ENCODE data around the gene HASPIN.

The HASPIN gene

DNA sequence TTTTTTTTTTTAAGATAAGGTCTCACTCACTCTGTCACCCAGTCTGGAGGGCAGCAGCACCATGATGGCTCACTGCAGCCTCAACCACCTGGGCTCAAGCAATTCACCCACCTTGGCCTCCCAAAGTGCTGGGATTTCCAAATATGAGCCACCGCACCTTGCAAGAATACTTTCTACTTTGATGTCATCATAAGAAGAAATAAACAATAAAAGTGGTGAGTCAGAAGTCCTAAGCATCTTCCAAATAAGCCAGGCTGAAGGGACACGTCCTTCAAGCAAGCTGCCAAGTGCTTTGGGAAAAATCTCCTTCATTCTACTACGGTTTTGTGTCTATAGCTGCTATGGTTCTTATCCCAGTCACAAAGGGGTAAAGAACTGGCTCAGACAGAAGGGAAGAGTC is 20.3 kb downstream of the HASPIN start:
- H3K9me3 ChIP-seq (ENCODE audit: insufficient read depth, low read depth, low read length) = no peaks in the 10 kb centered on the region
- H3K27me3 ChIP-seq (ENCODE audit: insufficient read depth, low read length) = no peaks in the 10 kb centered on the region
- no peaks in the 10 kb centered on the region for H3K36me3 ChIP-seq (ENCODE audit: insufficient read depth, low read depth, low read length)
- H3K4me1 ChIP-seq (ENCODE audit: insufficient read depth, low read length) = no peaks in the 10 kb centered on the region; the same call in 1 of the 2 replicates
- H3K27ac ChIP-seq (ENCODE audit: low read length) = no peak overlapping the region
- H3K9ac ChIP-seq (ENCODE audit: low read depth, low read length) = no peak overlapping the region
- no peak overlapping the region for H3K4me3 ChIP-seq (ENCODE audit: low read length)

DNA sequence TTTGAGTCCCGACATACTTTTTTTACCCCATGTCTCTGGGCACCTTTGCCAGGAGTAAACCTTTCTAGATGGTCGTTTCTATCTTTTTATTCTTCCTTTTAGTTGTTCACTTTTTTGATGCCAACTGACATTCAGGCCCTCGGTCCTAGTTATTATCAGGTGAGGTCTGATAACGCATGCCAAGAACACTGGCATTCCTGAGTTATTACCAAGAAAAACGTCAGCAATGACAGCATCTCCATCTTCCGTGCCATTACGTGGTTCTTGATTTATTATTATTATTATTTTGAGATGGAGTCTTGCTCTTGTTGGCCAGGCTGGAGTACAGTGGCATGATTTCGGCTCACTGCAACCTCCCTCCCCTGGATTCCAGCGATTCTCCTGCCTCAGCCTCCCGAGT is 21.4 kb downstream of the HASPIN start:
- H3K27ac ChIP-seq (ENCODE audit: low read length) = no peak overlapping the region
- no peaks in the 10 kb centered on the region for H3K9me3 ChIP-seq (ENCODE audit: insufficient read depth, low read depth, low read length)
- H3K9ac ChIP-seq (ENCODE audit: low read depth, low read length) = no peak overlapping the region
- no peak overlapping the region for H3K4me3 ChIP-seq (ENCODE audit: low read length)
- no peaks in the 10 kb centered on the region for H3K27me3 ChIP-seq (ENCODE audit: insufficient read depth, low read length)
- no peaks in the 10 kb centered on the region for H3K36me3 ChIP-seq (ENCODE audit: insufficient read depth, low read depth, low read length)
- no peaks in the 10 kb centered on the region for H3K4me1 ChIP-seq (ENCODE audit: insufficient read depth, low read length)

DNA sequence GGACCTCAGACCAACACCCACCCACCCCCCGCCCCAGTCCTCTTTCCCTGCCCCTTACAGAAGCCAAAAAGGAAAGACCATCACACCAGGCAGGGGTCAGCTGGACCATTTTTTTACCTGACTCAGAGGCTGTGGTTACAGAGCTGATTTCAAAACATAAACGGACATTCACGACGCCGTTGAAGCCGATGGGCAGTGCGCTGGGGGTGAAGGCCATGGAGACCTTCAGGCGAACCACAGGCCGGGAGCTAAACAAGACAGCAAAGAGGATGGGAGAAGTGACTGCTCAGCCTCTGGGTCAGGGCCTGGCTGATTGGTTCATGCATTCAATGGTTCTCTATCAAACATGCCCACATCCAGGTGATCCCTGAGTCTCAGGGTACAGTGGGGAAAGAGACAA is 24.1 kb downstream of the HASPIN start:
- H3K4me3 ChIP-seq (ENCODE audit: low read length) = no peak overlapping the region

DNA sequence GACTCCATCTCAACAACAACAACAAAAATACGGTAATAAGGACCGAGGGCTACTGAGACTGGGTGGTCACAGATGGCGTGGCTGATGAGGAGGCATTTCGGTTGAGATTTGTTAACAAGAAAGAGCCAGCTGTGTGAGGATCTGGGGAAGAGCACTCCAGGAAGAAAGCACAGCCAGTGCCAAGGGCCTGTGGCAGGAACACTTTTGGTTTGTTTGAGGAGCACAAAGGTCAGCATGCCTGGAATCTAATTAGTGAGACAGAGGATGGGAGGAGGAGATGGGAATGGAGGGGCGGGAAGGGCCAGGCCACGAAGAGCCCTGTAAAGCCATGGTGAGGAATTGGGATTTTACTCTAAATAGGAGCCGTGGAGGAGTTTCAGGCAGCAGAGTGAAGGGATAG is 24.9 kb downstream of the HASPIN start:
- H3K4me3 ChIP-seq (ENCODE audit: low read length) = no peak overlapping the region
- H3K36me3 ChIP-seq (ENCODE audit: insufficient read depth, low read depth, low read length) = no peaks in the 10 kb centered on the region
- no peaks in the 10 kb centered on the region for H3K4me1 ChIP-seq (ENCODE audit: insufficient read depth, low read length)
- no peak overlapping the region for H3K9ac ChIP-seq (ENCODE audit: low read depth, low read length)
- H3K9me3 ChIP-seq (ENCODE audit: insufficient read depth, low read depth, low read length) = no peaks in the 10 kb centered on the region
- H3K27me3 ChIP-seq (ENCODE audit: insufficient read depth, low read length) = no peaks in the 10 kb centered on the region
- no peak overlapping the region for H3K27ac ChIP-seq (ENCODE audit: low read length)

More for the DNA sequence above, 24.1 kb downstream of the HASPIN start:
- H3K4me1 ChIP-seq (ENCODE audit: insufficient read depth, low read length) = no peaks in the 10 kb centered on the region
- H3K9me3 ChIP-seq (ENCODE audit: insufficient read depth, low read depth, low read length) = no peaks in the 10 kb centered on the region
- no peak overlapping the region for H3K27ac ChIP-seq (ENCODE audit: low read length)
- H3K27me3 ChIP-seq (ENCODE audit: insufficient read depth, low read length) = no peaks in the 10 kb centered on the region
- H3K9ac ChIP-seq (ENCODE audit: low read depth, low read length) = no peak overlapping the region
- H3K36me3 ChIP-seq (ENCODE audit: insufficient read depth, low read depth, low read length) = no peaks in the 10 kb centered on the region

DNA sequence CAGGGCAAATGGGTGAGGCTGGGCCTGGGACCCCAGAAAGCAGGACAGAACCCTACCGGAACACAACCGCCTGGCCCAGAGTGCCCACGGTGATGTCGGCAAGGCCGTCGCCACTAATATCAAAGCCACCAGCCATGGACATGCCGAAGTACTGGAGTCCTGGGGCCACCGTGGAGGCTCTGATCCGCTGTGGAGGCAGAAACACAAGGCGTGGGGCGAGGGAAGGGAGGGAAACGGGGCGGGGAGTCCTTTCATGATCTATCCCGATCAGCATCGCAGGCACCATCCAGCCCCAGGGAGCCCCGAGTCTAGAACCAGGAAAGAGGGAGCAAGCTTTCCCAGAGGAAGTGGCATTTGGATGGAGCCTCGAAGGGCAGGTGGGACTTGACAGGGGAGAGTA is 26.6 kb downstream of the HASPIN start:
- H3K27me3 ChIP-seq (ENCODE audit: insufficient read depth, low read length) = no peaks in the 10 kb centered on the region
- H3K9ac ChIP-seq (ENCODE audit: low read depth, low read length) = no peak overlapping the region
- H3K4me1 ChIP-seq (ENCODE audit: insufficient read depth, low read length) = no peaks in the 10 kb centered on the region
- no peak overlapping the region for H3K27ac ChIP-seq (ENCODE audit: low read length)
- H3K36me3 ChIP-seq (ENCODE audit: insufficient read depth, low read depth, low read length) = no peaks in the 10 kb centered on the region
- no peaks in the 10 kb centered on the region for H3K9me3 ChIP-seq (ENCODE audit: insufficient read depth, low read depth, low read length)
- H3K4me3 ChIP-seq (ENCODE audit: low read length) = no peak overlapping the region

DNA sequence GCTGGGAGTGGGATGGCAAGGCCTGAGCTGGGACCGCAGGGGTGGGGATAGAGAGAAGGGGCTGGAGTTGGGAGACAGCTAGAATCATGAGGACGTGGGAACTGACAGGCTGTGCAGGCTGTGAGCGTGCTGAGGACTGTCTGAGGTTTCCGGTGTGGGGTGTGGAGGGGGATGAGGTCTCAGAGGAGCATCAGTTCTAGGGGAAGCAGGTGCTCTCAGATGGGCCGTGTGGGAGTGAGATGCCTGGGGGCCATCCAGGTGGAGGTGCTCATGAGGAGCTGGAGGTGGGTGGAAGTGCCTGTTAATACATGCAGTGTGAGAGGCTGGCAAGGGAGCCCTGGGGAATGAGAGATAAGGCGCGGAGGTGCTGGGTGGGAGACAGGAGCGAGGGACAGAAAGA is 27.2 kb downstream of the HASPIN start:
- H3K27ac ChIP-seq (ENCODE audit: low read length) = no peak overlapping the region

DNA sequence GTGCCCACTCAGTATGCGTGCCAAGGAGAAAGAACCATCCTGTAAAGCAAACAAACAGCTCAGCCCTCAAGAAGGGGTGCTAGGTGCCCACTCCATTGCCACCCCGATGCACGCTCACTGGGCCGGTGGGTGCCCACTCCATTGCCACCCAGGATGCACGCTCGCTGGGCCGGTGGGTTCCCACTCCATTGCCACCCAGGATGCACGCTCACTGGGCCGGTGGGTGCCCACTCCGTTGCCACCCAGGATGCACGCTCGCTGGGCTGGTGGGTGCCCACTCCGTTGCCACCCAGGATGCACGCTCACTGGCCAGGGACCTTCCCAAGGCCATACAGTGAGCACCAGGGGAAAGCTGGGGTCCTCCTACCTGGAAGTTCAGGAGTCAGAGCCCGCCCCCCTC is 28.1 kb downstream of the HASPIN start:
- H3K9me3 ChIP-seq (ENCODE audit: insufficient read depth, low read depth, low read length) = no peaks in the 10 kb centered on the region
- H3K36me3 ChIP-seq (ENCODE audit: insufficient read depth, low read depth, low read length) = no peaks in the 10 kb centered on the region
- no peak overlapping the region for H3K9ac ChIP-seq (ENCODE audit: low read depth, low read length)
- no peaks in the 10 kb centered on the region for H3K4me1 ChIP-seq (ENCODE audit: insufficient read depth, low read length)
- H3K27ac ChIP-seq (ENCODE audit: low read length) = no peak overlapping the region
- H3K27me3 ChIP-seq (ENCODE audit: insufficient read depth, low read length) = no peaks in the 10 kb centered on the region
- H3K4me3 ChIP-seq (ENCODE audit: low read length) = no peak overlapping the region

More for the DNA sequence above, 27.2 kb downstream of the HASPIN start:
- no peak overlapping the region for H3K4me3 ChIP-seq (ENCODE audit: low read length)
- no peak overlapping the region for H3K9ac ChIP-seq (ENCODE audit: low read depth, low read length)
- H3K27me3 ChIP-seq (ENCODE audit: insufficient read depth, low read length) = no peaks in the 10 kb centered on the region
- no peaks in the 10 kb centered on the region for H3K9me3 ChIP-seq (ENCODE audit: insufficient read depth, low read depth, low read length)
- H3K36me3 ChIP-seq (ENCODE audit: insufficient read depth, low read depth, low read length) = no peaks in the 10 kb centered on the region
- H3K4me1 ChIP-seq (ENCODE audit: insufficient read depth, low read length) = no peaks in the 10 kb centered on the region

DNA sequence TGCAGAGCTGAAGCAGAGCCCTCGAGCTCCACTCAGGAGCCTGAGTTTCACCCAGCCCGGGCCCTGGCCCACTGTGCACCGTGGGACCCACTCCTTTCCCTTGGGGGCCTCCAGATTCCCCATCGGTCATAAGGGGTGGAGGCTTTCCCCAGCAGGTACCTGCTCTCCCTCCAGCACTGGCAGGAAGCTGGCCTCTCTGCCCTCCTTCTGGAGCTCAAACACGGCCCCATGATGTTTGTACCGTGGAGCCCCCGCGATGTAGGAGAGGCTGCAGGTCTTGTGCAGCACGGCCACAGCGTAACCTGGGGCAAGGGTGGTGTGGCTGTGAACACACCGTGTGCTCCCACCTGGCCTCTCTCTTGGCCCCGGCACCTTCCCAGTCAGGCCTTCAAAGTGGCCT is 29.9 kb downstream of the HASPIN start:
- Histone ChIP-seq H3K27ac (ENCODE audit: low read length) (no peak overlapping the region), H3K9me3 (ENCODE audit: insufficient read depth, low read depth, low read length) (no peaks in the 10 kb centered on the region), H3K27me3 (ENCODE audit: insufficient read depth, low read length) (no peaks in the 10 kb centered on the region), H3K4me3 (ENCODE audit: low read length) (no peak overlapping the region), H3K9ac (ENCODE audit: low read depth, low read length) (no peak overlapping the region), H3K36me3 (ENCODE audit: insufficient read depth, low read depth, low read length) (no peaks in the 10 kb centered on the region), H3K4me1 (ENCODE audit: insufficient read depth, low read length) (no peaks in the 10 kb centered on the region)

DNA sequence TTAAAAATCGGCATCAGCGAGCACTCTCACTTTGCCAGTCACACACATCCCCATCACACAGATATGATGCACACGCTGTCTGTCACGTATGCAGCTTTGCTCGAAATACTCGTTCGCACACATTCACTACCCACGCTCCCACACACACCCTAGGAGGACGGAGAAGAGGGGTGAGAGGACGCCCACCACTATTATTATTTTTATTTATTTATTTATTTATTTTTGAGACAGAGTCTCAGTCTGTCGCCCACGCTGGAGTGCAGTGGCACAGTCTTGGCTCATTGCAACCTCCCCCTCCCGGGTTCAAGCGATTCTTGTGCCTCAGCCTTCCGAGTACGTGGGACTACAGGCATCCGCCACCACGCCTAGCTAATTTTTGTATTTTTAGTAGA is 30.4 kb downstream of the HASPIN start:
- H3K27ac ChIP-seq (ENCODE audit: low read length) = no peak overlapping the region
- H3K4me1 ChIP-seq (ENCODE audit: insufficient read depth, low read length) = no peaks in the 10 kb centered on the region
- no peaks in the 10 kb centered on the region for H3K9me3 ChIP-seq (ENCODE audit: insufficient read depth, low read depth, low read length)
- H3K27me3 ChIP-seq (ENCODE audit: insufficient read depth, low read length) = no peaks in the 10 kb centered on the region
- no peak overlapping the region for H3K9ac ChIP-seq (ENCODE audit: low read depth, low read length)
- no peaks in the 10 kb centered on the region for H3K36me3 ChIP-seq (ENCODE audit: insufficient read depth, low read depth, low read length)
- H3K4me3 ChIP-seq (ENCODE audit: low read length) = no peak overlapping the region

DNA sequence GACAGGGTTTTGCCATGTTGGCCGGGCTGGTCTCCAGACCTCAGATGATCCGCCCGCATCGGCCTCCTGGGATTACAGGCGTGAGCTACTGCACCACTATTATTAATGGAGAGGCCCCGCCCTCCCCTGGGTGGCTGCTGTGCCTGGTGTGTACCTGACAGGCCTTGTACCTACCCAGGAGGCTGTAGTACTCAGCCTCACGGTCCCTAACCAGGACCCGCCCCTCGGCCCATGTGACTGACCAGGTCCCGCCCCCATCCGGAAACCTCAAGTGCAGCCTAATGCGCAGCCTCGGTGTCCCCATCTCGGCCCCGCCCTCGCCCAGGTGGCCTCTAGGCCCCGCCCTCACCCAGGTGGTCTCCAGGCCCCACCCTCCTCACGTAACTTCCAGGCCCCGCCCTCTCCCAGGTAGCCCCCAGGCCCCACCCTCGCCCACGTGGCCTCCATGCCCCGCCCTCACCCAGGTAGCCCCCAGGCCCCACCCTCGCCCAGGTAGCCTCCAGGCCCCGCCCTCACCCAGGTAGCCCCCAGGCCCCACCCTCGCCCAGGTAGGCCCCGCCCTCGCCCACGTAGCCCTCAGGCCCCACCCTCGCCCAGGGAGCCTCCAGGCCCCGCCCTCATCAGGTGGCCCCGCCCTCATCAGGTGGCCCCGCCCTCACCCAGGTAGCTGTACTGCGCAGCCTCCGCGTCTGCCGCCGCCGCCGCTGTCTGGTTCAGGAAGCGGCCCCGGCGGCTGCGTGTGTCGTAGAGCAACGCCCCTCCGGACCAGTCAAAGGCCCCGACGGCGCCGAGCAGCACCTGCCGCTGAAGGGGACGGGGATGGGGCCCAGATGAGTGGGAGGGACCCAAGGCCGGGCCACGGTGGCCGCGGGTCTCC is 31.0 kb downstream of the HASPIN start:
- Histone ChIP-seq H3K27me3 (ENCODE audit: insufficient read depth, low read length) (no peaks in the 10 kb centered on the region), H3K27ac (ENCODE audit: low read length) (no peak overlapping the region), H3K36me3 (ENCODE audit: insufficient read depth, low read depth, low read length) (no peaks in the 10 kb centered on the region), H3K4me3 (ENCODE audit: low read length) (peak overlapping the region; percentile 83), H3K9ac (ENCODE audit: low read depth, low read length) (peak overlapping the region; percentile 82; the same call in 1 of the 2 replicates), H3K9me3 (ENCODE audit: insufficient read depth, low read depth, low read length) (no peaks in the 10 kb centered on the region), H3K4me1 (ENCODE audit: insufficient read depth, low read length) (no peaks in the 10 kb centered on the region)

DNA sequence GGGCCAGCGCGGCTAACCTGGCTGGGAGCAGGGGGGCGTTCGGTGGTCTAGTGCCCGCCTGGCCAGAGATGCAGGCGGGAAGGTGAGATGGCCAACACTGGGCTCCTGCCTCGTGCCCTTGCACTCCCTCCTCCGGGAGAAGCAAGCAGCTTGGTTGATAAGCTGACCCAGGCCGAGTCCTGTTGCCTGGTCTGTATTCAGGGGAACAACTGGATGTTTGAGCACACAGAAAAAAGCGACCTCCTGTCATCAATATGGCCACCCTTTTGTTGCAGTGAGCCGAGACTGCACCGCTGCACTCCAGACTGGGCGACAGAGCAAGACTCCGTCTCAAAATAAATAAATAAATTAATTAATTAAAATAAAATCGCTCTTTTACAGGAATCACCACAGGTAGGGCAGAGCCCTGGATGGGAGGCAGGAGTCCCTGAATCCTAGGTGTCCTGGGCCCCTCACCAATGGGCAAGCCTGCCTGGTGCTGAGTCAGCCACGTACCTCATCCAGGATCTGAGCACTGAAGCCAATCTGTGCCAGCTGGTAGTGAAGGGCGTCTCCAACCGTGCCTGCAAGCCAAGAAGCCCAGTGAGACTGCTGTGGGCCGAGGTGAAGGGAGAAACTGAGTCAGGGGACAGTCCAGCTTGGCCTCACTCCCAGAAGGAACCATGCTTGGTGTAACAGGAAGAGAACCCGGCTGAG is 31.8 kb downstream of the HASPIN start:
- Histone ChIP-seq H3K9me3 (ENCODE audit: insufficient read depth, low read depth, low read length) (no peaks in the 10 kb centered on the region; the same call in 1 of the 2 replicates), H3K4me1 (ENCODE audit: insufficient read depth, low read length) (no peaks in the 10 kb centered on the region), H3K9ac (ENCODE audit: low read depth, low read length) (peak overlapping the region; percentile 82; the same call in 1 of the 2 replicates), H3K36me3 (ENCODE audit: insufficient read depth, low read depth, low read length) (no peaks in the 10 kb centered on the region), H3K27ac (ENCODE audit: low read length) (no peak overlapping the region), H3K27me3 (ENCODE audit: insufficient read depth, low read length) (no peaks in the 10 kb centered on the region), H3K4me3 (ENCODE audit: low read length) (peak overlapping the region; percentile 83)
